Activated naive CD8-positive, alpha-beta T cell treated with anti-CD3 and anti-CD28 coated beads, Interleukin-2, amount 50 U/mL, for 24 hours (primary cell): Measurements from ENCODE around the gene EPAS1.

Experiments
- ATAC-seq: fragments of 150-1000 bp; cut with Tn5 transposase; one replicate; pipeline ENCODE4 v1.10.0; 2021
- DNase-seq: peaks from one replicate; pipeline ENCODE4 v3.0.0; 2021
- H3K27ac Mint-ChIP-seq: one replicate; pipeline ENCODE4 v1.8.0; 2021; ENCODE audit warnings: mild to moderate bottlenecking, mixed read lengths
- H3K27me3 Mint-ChIP-seq: one replicate; pipeline ENCODE4 v1.8.0; 2021; ENCODE audit warnings: mixed read lengths
- H3K36me3 Mint-ChIP-seq: one replicate; pipeline ENCODE4 v1.8.0; 2021; ENCODE audit warnings: low read depth, mixed read lengths
- H3K4me1 Mint-ChIP-seq: one replicate; pipeline ENCODE4 v1.8.0; 2021; ENCODE audit warnings: mixed read lengths
- H3K4me3 Mint-ChIP-seq: one replicate; pipeline ENCODE4 v1.8.0; 2021; ENCODE audit warnings: mild to moderate bottlenecking, moderate library complexity, mixed read lengths
- H3K9me3 Mint-ChIP-seq: one replicate; pipeline ENCODE4 v1.8.0; 2021; ENCODE audit warnings: mixed read lengths

Gene EPAS1

DNA sequence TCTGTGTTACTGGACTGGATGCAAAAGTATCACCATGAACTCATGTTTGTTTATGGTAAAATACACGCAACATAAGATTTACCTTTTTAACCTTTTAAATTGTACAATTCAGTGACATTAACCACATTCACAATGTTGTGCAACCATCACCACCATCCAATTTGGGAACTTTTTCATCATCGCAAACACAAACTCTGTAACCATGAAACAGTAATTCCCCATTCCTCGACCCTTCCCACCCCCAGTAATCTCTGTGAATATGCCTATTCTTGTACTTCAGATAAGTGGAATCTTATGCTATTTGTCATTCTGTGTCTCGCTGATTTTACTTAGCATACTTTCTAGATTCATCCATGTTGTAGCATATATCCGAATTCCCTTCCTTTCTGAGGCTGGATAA is 31.1 kb upstream of the EPAS1 start:
- Mint-ChIP-seq H3K4me1 (peaks cover 18% of the 10 kb centered on the region), H3K36me3 (no peaks in the 10 kb centered on the region), H3K4me3 (no peak overlapping the region), H3K27me3 (peaks cover 4% of the 10 kb centered on the region), H3K27ac (no peak overlapping the region), H3K9me3 (no peaks in the 10 kb centered on the region)
- DNase-seq, result no peak
- ATAC-seq, result no peak

DNA sequence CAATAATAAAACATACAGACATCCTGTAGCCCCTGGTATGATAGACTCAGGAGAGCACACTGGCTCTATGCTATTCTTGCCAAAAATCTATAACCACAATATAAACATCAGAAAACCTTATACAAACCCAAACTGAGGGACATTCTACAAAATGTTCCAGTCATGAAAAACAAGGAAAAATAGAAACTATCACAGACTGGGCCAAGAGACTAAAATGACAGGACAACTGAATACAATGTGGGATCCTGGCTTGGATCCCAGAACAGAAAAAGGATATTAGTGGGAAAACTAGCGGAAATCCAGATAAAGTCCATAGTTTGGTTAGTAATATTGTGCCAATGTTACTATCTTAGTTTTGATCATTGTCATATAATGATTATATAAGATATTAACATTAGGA is 29.6 kb upstream of the EPAS1 start:
- ATAC-seq, result no peak
- no peak overlapping the region for H3K4me3 Mint-ChIP-seq
- H3K9me3 Mint-ChIP-seq, result no peaks in the 10 kb centered on the region
- no peak overlapping the region for H3K27ac Mint-ChIP-seq
- H3K27me3 Mint-ChIP-seq, result peaks cover 4% of the 10 kb centered on the region
- H3K4me1 Mint-ChIP-seq, result peaks cover 18% of the 10 kb centered on the region
- no peak for DNase-seq
- H3K36me3 Mint-ChIP-seq, result no peaks in the 10 kb centered on the region

DNA sequence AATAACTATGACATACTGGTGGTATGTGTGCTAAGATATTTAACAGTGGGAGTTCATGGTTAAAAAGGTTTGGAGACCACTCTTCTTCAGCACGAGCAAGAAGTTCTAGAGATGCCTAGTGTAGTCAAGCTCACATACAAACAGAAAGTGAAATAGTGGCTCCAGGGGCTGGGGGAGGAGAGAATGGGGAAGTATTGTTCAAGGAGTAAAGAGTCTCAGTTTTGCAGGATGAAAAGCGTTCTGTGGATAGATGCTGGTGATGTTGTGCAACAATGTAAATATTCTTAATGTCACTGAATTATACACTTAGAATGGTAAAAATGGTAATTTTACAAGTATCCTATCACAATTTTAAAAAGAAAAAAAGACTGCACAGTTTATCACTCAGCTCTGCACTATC is 29.0 kb upstream of the EPAS1 start:
- no peak overlapping the region for H3K4me3 Mint-ChIP-seq
- no peak overlapping the region for H3K27ac Mint-ChIP-seq
- ATAC-seq (no peak), DNase-seq (no peak)
- peaks cover 4% of the 10 kb centered on the region for H3K27me3 Mint-ChIP-seq
- peaks cover 18% of the 10 kb centered on the region for H3K4me1 Mint-ChIP-seq
- no peaks in the 10 kb centered on the region for H3K36me3 Mint-ChIP-seq
- H3K9me3 Mint-ChIP-seq, result no peaks in the 10 kb centered on the region

DNA sequence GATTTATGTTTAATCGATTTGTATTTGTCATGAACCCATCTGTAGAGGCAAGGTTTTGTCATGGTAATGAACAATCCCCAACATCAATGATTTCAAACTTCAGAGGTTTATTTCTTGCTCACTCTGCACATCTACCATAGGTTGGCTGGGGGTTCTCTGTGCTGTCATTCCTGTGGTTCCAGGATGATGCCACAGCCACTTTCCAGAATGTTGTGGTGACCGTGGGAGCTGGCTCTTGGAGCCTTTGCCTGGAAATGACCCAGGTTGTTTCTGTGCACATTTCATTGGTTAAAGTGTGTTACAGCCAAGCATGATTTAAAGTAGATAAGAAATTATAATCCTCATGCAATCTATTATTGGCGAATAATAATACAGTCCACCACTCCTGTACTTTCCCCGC is 28.2 kb upstream of the EPAS1 start:
- DNase-seq, result no peak
- peaks cover 18% of the 10 kb centered on the region for H3K4me1 Mint-ChIP-seq
- H3K36me3 Mint-ChIP-seq, result no peaks in the 10 kb centered on the region
- no peak overlapping the region for H3K4me3 Mint-ChIP-seq
- H3K27ac Mint-ChIP-seq, result no peak overlapping the region
- no peaks in the 10 kb centered on the region for H3K9me3 Mint-ChIP-seq
- H3K27me3 Mint-ChIP-seq, result peaks cover 4% of the 10 kb centered on the region
- ATAC-seq, result no peak

DNA sequence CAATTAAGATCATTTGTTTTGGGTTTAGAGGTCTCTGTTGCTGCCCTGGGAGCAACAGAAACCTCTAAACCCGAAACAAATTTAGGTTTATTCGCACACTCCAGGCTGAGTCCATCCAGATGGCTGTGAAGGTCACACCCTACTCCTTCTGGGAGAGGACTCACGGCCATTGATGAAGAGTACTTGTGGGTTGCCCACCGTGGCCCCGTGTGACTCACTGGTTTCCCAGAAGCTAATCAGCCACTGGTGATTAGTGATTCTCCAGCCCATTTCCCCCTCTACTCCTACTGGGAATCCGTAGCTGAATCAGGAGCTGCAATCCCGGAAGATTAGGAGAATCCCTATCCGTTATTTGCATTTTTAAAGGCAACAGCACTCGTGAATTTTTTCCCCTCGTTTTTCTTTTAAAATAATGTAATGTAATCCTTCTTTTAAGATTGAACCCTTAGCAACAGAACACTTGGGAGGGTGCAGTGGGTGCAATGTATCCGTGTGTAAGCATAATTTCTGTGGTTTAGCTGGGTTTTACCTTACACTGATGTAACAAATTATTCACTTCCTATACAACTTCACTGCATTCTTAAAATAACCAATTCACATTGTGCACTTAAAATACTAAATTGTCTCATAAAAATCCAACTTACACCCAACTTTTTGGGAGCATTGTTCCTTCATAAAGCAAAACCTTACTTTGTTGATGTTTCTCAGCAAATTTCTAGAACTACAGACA is 27.5 kb upstream of the EPAS1 start:
- no peaks in the 10 kb centered on the region for H3K36me3 Mint-ChIP-seq
- no peak overlapping the region for H3K27ac Mint-ChIP-seq
- ATAC-seq (no peak), DNase-seq (no peak)
- peaks cover 18% of the 10 kb centered on the region for H3K4me1 Mint-ChIP-seq
- peaks cover 4% of the 10 kb centered on the region for H3K27me3 Mint-ChIP-seq
- no peak overlapping the region for H3K4me3 Mint-ChIP-seq
- no peaks in the 10 kb centered on the region for H3K9me3 Mint-ChIP-seq

DNA sequence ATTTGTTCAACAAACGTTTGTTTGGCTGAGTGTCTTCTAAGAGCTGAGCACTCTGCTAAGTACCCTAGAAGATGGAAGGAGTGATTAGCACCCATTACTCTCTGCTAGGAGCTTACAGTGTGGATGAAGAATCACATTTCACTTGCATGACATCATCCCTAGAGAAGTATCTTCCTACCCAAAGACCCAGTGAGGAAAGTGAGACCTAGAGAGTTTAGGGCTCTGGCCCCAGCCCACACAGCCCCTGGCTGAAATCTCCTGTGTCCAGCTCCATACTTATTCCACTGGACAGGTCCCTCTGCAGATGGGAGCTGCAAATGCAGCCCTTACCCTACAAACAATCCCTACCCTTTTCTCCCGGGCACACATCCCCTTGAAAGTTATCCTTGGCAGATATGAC is 26.8 kb upstream of the EPAS1 start:
- no peaks in the 10 kb centered on the region for H3K36me3 Mint-ChIP-seq
- ATAC-seq (peak; percentile 40), DNase-seq (no peak)
- peaks cover 18% of the 10 kb centered on the region for H3K4me1 Mint-ChIP-seq
- H3K9me3 Mint-ChIP-seq, result no peaks in the 10 kb centered on the region
- peaks cover 2% of the 10 kb centered on the region for H3K27me3 Mint-ChIP-seq
- no peak overlapping the region for H3K4me3 Mint-ChIP-seq
- no peak overlapping the region for H3K27ac Mint-ChIP-seq

DNA sequence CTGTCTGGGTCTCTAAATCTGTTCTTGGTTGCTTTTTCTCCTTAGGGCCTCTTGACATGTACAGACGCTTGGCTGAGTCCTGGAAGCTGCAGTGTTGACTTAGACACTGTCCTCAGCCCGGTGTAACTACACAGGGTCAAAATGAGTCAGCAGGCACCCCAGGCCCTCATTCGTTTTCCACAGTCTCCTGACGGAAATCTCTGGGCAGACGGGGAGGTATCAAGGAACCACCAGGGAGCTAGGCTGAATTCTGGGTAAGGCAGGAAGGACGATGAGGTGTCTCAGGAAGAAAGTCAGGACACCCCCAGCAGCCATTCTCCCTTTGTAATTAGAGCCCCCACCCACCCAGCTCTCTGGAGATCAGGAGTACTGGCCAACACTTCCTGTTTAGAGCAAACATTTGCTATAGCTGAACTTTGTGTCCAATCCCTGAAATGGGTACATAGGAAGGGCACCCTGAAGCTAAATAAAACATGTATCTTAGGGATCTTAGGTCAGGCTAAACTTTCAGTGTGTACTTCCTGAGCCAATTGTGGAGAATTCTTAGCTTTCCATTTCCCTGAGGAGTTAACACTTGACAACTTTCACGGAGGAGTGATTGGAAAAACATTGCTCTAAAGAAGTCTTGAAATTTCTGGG is 23.9 kb upstream of the EPAS1 start:
- no peak for DNase-seq
- no peaks in the 10 kb centered on the region for H3K9me3 Mint-ChIP-seq
- H3K27ac Mint-ChIP-seq, result no peak overlapping the region
- H3K4me3 Mint-ChIP-seq, result no peak overlapping the region
- H3K4me1 Mint-ChIP-seq, result peaks cover 27% of the 10 kb centered on the region
- ATAC-seq, result no peak
- H3K27me3 Mint-ChIP-seq, result peaks cover 9% of the 10 kb centered on the region
- no peaks in the 10 kb centered on the region for H3K36me3 Mint-ChIP-seq

DNA sequence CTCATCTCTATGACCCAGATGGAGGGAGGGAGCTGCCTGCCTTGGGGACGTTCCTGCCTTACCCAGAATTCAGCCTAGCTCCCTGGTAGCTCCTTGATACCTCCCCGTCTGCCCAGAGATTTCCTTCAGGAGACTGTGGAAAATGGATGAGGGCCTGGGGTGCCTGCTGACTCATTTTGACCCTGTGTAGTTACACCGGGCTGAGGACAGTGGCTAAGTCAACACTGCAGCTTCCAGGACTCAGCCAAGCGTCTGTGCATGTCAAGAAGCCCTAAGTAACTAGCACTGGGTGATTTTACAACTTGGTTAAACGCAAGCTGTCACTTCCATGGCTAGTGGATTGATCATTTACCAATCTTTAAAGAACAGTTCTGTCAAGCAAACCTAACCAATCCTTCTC is 23.3 kb upstream of the EPAS1 start:
- Mint-ChIP-seq H3K36me3 (no peaks in the 10 kb centered on the region), H3K9me3 (no peaks in the 10 kb centered on the region), H3K4me1 (peaks cover 21% of the 10 kb centered on the region), H3K27ac (no peak overlapping the region), H3K4me3 (no peak overlapping the region), H3K27me3 (peaks cover 10% of the 10 kb centered on the region)
- no peak for ATAC-seq
- no peak for DNase-seq

DNA sequence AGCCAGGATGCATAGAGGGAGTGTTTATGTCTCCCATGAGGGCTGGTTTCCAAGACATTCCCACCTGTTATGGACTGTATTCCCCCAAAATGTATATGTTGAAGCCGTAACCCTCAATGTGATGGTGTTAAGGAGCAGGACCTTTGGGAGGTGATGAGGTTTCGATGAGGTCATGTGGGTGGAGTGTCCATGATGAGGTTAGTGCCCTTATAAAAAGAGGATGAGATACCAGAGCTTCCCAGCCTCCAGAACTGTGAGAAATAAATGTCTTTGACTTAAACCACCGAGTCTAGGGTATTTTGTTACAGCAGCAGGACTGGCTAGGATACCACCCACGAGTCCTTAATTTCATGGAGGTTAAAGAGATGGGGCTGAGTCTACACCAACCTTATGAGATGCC is 22.6 kb upstream of the EPAS1 start:
- Mint-ChIP-seq H3K36me3 (no peaks in the 10 kb centered on the region), H3K27me3 (peaks cover 11% of the 10 kb centered on the region), H3K4me1 (peaks cover 21% of the 10 kb centered on the region), H3K27ac (no peak overlapping the region), H3K4me3 (no peak overlapping the region), H3K9me3 (no peaks in the 10 kb centered on the region)
- ATAC-seq (no peak), DNase-seq (no peak)

DNA sequence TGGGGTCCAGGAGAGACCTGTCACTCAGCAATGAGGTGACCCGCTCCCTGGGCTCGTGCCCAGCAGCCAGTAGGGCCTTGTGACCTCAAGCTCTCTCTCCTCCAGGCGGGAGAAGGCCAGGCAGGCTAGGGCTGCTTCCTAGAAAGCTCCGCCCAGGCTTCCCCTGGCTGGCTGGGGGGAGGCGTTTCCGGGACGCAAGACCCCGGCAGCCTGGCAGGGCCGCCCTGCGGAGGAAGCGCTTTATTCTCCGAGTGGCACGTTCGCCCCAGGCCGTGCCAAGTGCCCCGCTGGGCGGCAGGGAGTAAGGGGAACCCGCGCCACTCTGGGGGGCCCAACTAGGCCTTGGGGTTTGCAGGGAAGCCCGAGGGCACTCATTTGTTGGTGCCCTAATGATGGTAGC is 21.2 kb upstream of the EPAS1 start:
- DNase-seq (peak; percentile 48), ATAC-seq (peak; percentile 39)
- no peak overlapping the region for H3K27ac Mint-ChIP-seq

DNA sequence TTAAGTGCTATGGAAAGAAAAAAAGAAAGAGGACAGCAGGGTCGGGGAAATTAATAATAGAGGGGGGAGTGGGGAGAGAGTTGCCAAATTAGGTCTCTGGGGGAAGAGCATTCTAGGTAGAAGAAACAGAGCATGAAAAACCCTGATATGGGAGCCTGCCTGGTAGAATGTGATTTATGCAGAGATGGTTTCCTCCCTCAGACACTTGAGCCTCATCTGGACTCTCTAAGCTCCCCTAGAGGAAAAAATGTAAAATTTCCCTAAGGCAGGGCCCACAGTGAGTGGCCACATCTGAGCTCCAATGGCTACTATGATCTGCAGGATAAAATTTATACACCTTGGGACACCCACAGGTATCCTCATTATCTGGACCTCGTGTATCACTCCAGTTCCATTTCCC is 20.6 kb upstream of the EPAS1 start:
- H3K36me3 Mint-ChIP-seq, result no peaks in the 10 kb centered on the region
- peaks cover 11% of the 10 kb centered on the region for H3K27me3 Mint-ChIP-seq
- ATAC-seq, result no peak
- no peak overlapping the region for H3K4me3 Mint-ChIP-seq
- H3K9me3 Mint-ChIP-seq, result no peaks in the 10 kb centered on the region
- H3K27ac Mint-ChIP-seq, result no peak overlapping the region
- peaks cover 12% of the 10 kb centered on the region for H3K4me1 Mint-ChIP-seq
- no peak for DNase-seq

More for the DNA sequence above, 21.2 kb upstream of the EPAS1 start:
- H3K4me1 Mint-ChIP-seq, result peaks cover 12% of the 10 kb centered on the region
- no peaks in the 10 kb centered on the region for H3K36me3 Mint-ChIP-seq
- H3K4me3 Mint-ChIP-seq, result no peak overlapping the region
- H3K27me3 Mint-ChIP-seq, result peaks cover 11% of the 10 kb centered on the region
- H3K9me3 Mint-ChIP-seq, result no peaks in the 10 kb centered on the region

DNA sequence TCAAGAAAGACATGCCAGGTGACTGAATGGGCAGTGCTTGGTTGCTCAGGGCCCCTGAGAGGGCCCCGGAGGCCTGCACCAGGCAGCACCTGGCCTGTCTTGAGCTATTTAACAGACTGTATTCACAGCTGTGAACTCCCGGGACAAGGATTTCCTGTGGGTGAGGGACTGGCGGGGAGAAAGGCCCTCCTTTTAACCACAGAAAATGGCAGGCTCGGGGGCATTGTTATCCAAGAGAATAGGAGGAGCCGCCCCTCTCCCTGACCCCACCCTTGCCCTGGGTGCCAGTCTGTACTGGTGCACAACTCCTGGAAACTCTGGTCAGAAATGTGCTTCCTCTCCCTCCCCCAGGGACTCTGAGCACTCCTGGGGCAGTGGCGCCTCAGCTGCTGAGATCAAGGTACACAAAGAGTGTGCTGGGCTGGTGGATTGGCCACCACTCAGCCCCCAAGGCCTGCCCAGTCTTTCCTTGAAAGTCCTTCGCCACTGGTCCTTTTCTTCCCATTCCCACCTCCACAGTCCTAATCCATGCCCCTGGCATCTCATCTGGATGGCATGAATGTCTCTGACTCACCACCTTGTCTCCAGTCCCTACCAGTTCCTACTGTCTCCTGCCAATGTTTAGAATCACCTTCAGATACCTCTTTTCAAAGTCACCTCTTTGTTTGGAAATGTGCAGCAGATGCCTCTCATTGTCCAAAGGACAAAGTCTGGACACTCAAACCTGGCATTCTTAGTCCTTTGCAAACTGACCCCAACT is 19.6 kb upstream of the EPAS1 start:
- H3K27me3 Mint-ChIP-seq, result peaks cover 11% of the 10 kb centered on the region
- H3K4me1 Mint-ChIP-seq, result peaks cover 12% of the 10 kb centered on the region
- no peaks in the 10 kb centered on the region for H3K9me3 Mint-ChIP-seq
- H3K27ac Mint-ChIP-seq, result no peak overlapping the region
- no peak overlapping the region for H3K4me3 Mint-ChIP-seq
- no peak for DNase-seq
- ATAC-seq, result no peak
- H3K36me3 Mint-ChIP-seq, result no peaks in the 10 kb centered on the region

DNA sequence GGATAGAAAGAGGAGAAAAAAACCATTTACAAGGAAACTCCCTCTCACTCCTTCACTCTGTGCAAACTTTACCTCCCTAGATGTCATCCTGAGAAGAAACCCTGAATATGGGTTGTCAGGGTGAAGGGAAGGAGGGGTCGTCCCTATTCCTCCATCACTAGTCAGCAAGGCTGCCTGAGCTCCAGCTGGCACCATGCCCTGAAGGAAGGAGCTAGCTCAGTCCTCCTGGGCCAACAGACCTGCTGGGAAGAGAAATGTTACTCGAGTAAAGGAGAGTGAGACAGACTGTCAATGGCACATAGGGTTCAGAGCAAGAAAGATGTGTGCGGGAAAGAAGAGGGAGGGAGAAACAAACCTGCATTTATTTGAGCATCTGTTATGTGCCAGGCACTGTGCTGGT is 18.3 kb upstream of the EPAS1 start:
- Mint-ChIP-seq H3K27me3 (peaks cover 11% of the 10 kb centered on the region), H3K9me3 (no peaks in the 10 kb centered on the region), H3K27ac (no peak overlapping the region), H3K4me3 (no peak overlapping the region), H3K4me1 (peaks cover 12% of the 10 kb centered on the region), H3K36me3 (no peaks in the 10 kb centered on the region)
- no peak for DNase-seq
- no peak for ATAC-seq

DNA sequence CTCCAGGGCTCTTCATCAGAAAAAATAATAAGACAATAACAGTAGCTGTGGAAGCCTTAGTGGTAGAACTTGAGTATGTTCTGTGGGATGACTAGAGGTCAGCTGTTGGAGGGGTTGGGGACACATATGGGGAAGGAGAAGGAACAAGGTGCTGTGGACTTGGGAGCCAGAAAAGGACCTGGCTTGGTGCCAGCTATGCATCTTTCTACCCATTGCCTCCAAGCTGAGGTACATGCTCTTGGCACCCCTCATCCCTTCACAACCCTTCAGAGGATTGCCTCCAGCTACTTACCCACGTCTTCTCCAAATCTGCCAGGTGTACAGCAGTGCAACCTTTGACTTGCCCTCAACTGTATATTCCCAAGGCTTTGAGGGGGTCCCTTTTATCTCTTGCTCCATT is 15.3 kb upstream of the EPAS1 start:
- peaks cover 3% of the 10 kb centered on the region for H3K4me1 Mint-ChIP-seq
- ATAC-seq (no peak), DNase-seq (no peak)
- H3K36me3 Mint-ChIP-seq, result no peaks in the 10 kb centered on the region
- no peak overlapping the region for H3K4me3 Mint-ChIP-seq
- peaks cover 10% of the 10 kb centered on the region for H3K27me3 Mint-ChIP-seq
- no peak overlapping the region for H3K27ac Mint-ChIP-seq
- no peaks in the 10 kb centered on the region for H3K9me3 Mint-ChIP-seq

DNA sequence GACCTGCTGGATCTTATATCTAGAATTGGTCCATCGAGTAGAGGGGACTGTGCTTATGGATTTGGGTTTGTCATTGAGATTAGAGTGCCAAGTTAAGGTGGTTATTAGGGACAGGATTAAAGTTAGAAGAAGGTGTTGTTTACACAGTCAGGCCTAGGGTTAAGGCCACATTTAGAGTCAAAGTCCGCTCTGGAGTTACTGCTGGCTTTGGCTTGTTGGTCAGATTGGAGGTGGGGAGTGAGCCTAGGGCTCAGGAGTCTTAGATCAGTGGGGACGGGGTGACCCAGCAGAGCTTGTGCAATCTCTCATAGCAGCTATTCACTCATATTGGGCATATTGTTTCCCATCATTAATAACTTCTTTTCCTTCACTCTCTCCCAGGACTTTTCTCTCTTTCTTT is 13.5 kb upstream of the EPAS1 start:
- ATAC-seq (no peak), DNase-seq (no peak)
- H3K9me3 Mint-ChIP-seq, result no peaks in the 10 kb centered on the region
- no peak overlapping the region for H3K27ac Mint-ChIP-seq
- H3K36me3 Mint-ChIP-seq, result no peaks in the 10 kb centered on the region
- H3K4me3 Mint-ChIP-seq, result no peak overlapping the region
- no peaks in the 10 kb centered on the region for H3K4me1 Mint-ChIP-seq
- peaks cover 2% of the 10 kb centered on the region for H3K27me3 Mint-ChIP-seq
